GM18909 (cell line): ENCODE measurements around the gene CPXM2.

ENCODE experiments used
- ATAC-seq: cut with Tn5 transposase; IDR thresholded peaks from one replicate; pipeline ENCODE4 v1.9.1; 2021; ENCODE audit warnings: mild to moderate bottlenecking; ENCODE audit not compliant: unreplicated experiment, poor library complexity

Gene CPXM2

GRCh38 chr10:123879606-123880257 is 11.9 kb downstream of the CPXM2 start:
- no peak for ATAC-seq

DNA sequence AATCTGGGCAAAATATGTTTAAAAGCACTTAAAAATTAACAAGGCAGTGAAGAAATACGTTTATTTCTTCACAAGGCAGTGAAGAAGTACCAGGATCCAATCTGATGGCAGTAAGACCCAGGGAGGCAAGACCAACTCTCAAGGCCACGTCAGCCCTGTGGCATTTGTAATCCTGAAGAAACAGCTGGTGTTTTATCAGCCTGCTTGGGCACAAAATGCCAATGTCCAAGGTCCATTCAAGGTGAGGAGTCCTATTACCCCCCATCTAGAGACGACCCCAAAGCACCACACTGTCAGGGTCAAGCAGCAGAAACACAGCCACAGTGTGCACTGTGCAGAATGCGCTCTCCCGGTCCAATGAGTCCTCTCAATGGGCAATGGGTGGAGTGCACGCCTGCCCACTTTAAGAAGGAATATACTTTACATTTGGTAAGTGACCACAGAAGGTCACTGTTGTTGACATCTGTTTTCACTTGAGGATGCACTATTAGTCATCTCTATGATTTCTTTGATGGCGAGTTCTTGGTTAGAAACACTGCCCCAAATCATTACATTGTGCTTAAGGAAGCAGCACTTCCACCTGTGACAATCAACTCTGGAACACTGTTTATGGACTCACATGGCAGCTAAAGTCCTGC is 12.8 kb downstream of the CPXM2 start:
- ATAC-seq = no peak

- no peak for ATAC-seq
Measured at GRCh38 chr10:123870260-123870659, 21.3 kb downstream of the CPXM2 start.

- ATAC-seq = no peak
Measured at GRCh38 chr10:123869020-123869414, 22.6 kb downstream of the CPXM2 start.

- no peak for ATAC-seq
Measured at GRCh38 chr10:123868038-123869019, 23.3 kb downstream of the CPXM2 start.

- no peak for ATAC-seq
Measured at GRCh38 chr10:123865880-123866279, 25.7 kb downstream of the CPXM2 start.

DNA sequence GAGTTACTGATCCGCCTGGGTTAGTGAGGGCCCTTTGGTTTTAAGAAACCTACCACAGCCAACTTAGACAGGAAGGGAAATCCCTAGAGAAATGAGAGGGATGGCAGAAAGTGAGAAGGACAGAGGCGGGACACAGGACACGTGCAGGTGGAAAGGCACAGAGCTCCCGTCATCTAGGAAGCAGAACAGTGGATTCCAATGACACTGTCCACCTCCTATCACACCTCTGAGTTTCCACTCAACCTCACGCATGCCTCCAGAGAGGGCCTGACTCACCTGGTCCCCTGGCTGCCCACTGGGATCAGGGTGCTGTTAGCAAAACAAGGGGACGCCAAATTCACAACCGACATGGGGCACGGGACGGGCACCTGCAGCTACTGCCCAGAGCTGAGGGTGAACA is 26.3 kb downstream of the CPXM2 start:
- no peak for ATAC-seq

- ATAC-seq = no peak
Measured at GRCh38 chr10:123864923-123865322, 26.7 kb downstream of the CPXM2 start.

DNA sequence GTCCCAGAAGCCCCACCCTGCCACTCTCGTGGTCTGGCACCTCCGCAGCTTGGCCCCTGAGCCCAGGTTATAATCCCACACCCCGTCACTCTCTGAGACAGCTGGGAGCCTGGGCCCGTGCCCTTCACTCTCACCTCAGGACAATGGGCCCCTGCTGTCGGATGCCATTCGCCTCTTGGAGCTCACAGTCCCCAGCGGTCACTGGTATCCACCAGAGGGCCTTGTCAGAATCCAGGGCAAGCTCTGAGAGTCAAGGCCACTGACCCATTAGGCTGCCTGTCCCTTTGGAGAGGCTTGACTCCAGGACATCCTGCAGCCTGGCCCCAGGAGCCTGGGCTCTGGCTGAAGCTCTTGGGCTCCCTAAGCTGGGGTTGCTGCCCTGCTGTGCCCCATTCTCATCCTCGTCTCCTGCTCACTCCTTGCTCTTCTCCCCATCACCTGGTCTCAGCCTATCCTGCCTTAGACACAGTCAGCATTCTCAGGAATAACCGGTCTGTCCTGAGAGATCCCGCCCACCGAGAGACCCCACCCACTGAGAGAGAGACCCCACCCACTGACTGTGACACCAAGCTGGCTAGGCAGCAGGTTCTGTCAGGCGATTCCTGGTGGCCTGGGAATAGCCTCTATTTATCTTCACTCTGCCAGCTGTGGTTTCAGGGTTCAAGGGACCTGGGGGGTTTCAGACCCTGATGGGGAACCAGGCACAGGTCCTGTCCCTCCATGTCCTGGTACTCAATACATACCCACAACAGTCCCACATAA is 27.7 kb downstream of the CPXM2 start:
- no peak for ATAC-seq

- ATAC-seq = no peak
Measured at GRCh38 chr10:123863183-123863575, 28.4 kb downstream of the CPXM2 start.

DNA sequence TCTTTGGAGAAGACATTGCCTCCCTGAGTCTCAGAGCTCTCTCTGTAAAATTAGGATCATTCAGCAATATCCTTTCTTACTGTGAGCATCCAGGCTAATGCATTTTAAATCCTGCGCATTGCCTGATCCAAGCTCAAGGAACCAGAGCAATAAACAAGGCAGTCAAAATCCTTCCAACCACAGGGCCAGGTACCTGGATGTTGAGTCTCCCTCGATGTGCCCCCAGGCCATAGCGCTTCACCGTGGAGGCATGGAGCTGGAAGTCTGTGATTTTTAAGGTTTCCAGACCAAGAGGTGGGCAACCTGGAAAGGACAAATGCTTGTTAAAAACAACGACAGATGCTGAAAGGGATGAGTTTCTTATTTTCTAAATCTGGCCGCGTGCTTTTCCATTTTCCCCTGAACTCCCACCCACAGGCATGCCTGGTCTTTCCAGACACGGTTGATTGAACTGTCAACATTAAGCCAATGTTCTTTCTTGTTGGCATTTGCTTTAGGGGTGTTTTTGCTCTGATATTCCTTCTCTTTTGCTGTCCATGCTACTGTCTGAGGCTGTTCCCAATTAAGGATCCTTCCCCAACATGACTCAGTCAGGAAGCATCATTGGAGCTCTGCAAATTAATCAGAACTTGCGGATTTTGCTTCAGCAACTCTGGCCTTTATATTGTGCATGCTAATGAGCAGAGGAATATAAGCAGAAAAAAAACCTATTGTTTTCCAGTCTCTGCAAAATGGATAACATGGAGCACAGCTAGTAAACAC is 29.0 kb downstream of the CPXM2 start:
- ATAC-seq = no peak

DNA sequence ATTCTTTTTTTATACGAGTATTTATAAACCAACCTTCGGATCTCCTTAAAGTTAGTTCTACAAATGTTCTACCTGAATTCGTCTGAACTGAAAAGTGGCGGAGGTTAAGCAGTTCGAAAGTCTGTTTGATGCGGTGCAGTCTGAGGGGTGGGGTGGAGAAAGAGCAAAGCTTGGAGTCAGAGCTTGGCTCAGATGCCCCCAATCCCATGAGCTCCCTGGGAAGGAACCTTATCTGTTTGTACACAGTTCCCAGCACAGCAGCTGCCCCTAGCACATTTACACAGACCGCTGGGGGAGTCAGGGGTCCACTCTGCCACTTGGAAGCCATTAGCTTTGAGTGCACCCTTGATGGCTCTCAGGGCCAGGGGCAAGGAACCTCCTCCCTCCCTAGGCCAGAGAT is 30.8 kb downstream of the CPXM2 start:
- no peak for ATAC-seq

- no peak for ATAC-seq
Measured at GRCh38 chr10:123860209-123860608, 31.4 kb downstream of the CPXM2 start.

DNA sequence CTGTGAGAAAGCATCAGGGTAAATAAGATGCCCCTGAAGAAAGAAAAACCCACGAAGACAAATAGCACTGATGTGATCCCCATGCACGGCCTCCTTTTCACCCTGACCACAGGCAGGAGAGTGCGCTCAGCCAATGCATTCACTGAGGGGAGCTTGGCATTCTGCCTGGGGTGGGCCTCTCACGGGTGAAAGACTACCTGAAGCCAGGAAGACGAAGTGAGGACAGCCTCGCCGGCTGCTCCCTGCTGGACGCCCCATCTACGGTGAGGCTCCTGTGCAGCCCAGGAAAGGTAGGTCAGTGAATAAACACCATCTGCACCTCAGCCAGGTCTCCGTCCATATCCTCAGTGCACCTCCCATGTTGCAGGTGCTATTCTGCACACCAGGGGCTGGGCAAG is 32.0 kb downstream of the CPXM2 start:
- no peak for ATAC-seq

- no peak for ATAC-seq
Measured at GRCh38 chr10:123858907-123859652, 32.5 kb downstream of the CPXM2 start.

DNA sequence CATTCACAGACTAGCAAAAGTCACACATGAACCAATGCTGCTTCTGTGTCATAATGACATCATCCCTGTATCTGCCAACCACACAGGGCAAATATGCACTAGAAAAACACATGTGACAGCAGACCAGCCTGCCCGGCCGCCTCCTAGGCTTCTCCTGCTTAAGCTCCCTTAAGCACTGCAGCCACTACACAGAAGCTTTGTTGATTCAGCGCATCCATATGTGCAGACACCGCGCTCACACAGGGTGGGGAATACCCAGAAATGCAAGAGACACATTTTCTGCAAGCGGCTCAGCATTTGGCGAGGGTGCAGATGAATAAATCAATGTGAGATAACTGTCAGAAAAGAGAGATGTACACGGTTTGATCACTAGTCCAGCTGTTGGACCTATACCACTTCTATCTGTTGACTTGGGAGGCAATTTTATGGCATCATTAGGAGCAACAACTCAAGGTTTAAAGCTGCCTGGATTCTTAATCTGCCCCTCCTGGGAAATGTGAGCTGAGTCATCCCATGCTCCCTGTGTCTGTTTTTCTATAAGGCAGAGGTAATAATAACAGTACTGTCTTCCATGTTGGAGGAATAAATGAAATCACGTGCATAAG is 33.4 kb downstream of the CPXM2 start:
- no peak for ATAC-seq

- ATAC-seq = no peak
Measured at GRCh38 chr10:123857616-123858015, 34.0 kb downstream of the CPXM2 start.

- ATAC-seq = no peak
Measured at GRCh38 chr10:123855008-123855684, 36.5 kb downstream of the CPXM2 start.
